MM.1S (cell line): Measurements from ENCODE around the gene TMEM259.

ENCODE experiments used
- DNase-seq: peaks from one replicate; pipeline ENCODE4 v3.0.0-alpha.2; 2015
- H2AFZ ChIP-seq: fragments of 300-600 bp; sonication (generic); 2 replicates; pipeline ENCODE4 v1.6.0; 2016; ENCODE audit warnings: antibody characterized with exemption, low read length
- H3F3A ChIP-seq: fragments of 300-600 bp; sonication (generic); 2 replicates; pipeline ENCODE4 v1.6.1; 2016; ENCODE audit warnings: mild to moderate bottlenecking, antibody characterized with exemption, low read length, moderate library complexity, mixed read lengths; ENCODE audit not compliant: insufficient read depth
- H3K27ac ChIP-seq: fragments of 300-600 bp; sonication (generic); 2 replicates; pipeline ENCODE4 v1.5.1; 2016; ENCODE audit warnings: mild to moderate bottlenecking, low read length
- H3K27me3 ChIP-seq: fragments of 300-600 bp; sonication (generic); replicated peaks from 2 replicates; pipeline ENCODE4 v1.6.0; 2016; ENCODE audit warnings: low read length; ENCODE audit not compliant: insufficient read depth
- H3K36me3 ChIP-seq: fragments of 300-600 bp; sonication (generic); replicated peaks from 2 replicates; pipeline ENCODE4 v1.6.1; 2016; ENCODE audit warnings: mild to moderate bottlenecking, low read length, mixed read lengths; ENCODE audit not compliant: insufficient read depth
- H3K4me1 ChIP-seq: fragments of 300-600 bp; sonication (generic); 2 replicates; pipeline ENCODE4 v1.6.1; 2016; ENCODE audit warnings: low read length, mixed read lengths
- H3K4me2 ChIP-seq: fragments of 300-600 bp; sonication (generic); 2 replicates; pipeline ENCODE4 v1.6.0; 2016; ENCODE audit warnings: low read depth, low read length
- H3K4me3 ChIP-seq: fragments of 300-600 bp; sonication (generic); 2 replicates; pipeline ENCODE4 v1.5.1; 2016; ENCODE audit warnings: low read length, mixed read lengths
- H3K79me2 ChIP-seq: fragments of 300-600 bp; sonication (generic); 2 replicates; pipeline ENCODE4 v1.6.1; 2016; ENCODE audit warnings: mixed run types, low read length, mixed read lengths
- H3K9ac ChIP-seq: fragments of 300-600 bp; sonication (generic); 2 replicates; pipeline ENCODE4 v1.6.1; 2016; ENCODE audit warnings: low read length, mixed read lengths
- H3K9me2 ChIP-seq: fragments of 300-600 bp; sonication (generic); replicated peaks from 2 replicates; pipeline ENCODE4 v1.6.1; 2016; ENCODE audit warnings: mild to moderate bottlenecking, low read length, mixed read lengths; ENCODE audit not compliant: insufficient read depth
- H3K9me3 ChIP-seq: fragments of 300-600 bp; sonication (generic); replicated peaks from 2 replicates; pipeline ENCODE4 v1.6.1; 2016; ENCODE audit warnings: mild to moderate bottlenecking, low read length, mixed read lengths; ENCODE audit not compliant: insufficient read depth
- H4K20me1 ChIP-seq: fragments of 300-600 bp; sonication (generic); 2 replicates; pipeline ENCODE4 v1.6.1; 2016; ENCODE audit warnings: mild to moderate bottlenecking, low read length, moderate library complexity, mixed read lengths; ENCODE audit not compliant: insufficient read depth
- EZH2 ChIP-seq: fragments of 300-600 bp; sonication (generic); optimal IDR thresholded peaks from 2 replicates; pipeline ENCODE3; 2017; ENCODE audit warnings: low read depth, mild to moderate bottlenecking, antibody characterized with exemption, low read length, mixed read lengths
- EZH2phosphoT487 ChIP-seq: fragments of 300-600 bp; sonication (generic); IDR thresholded peaks from 2 replicates; pipeline ENCODE4 v1.6.1; 2018; ENCODE audit warnings: antibody characterized with exemption, low read length
- TF ChIP-seq, protein P1 (sequence below): fragments of 300-600 bp; sonication (generic); IDR thresholded peaks from 2 replicates; pipeline ENCODE4 v1.5.1; 2016; ENCODE audit warnings: antibody characterized with exemption, low read length, mixed read lengths

TMEM259 gene

DNA sequence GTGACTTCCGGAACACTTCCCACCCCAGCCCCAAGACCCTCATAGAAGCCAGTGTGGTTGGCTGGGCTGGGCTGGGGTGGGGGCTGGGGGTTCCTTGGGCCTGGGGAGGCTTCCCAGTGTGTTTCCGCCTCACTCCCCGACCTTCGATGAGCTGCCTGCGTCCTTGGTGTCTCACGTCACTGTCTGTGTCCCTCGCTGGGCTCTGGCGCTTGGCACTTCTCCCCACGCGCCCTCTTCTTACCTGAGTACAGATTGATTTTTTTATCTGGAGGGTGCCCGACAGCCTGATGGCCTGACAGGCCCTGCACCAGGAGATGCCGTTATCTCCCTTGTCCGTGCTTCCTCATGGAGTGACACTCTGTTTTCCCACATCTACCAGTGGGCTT is 28.3 kb downstream of the TMEM259 start:
- Histone ChIP-seq H3K9ac (no peak overlapping the region), H3K36me3 (0 out of 2 replicates have a peak, but pooled peaks cover 5% of the 10 kb centered on the region), H3K4me2 (no peak overlapping the region), H3K9me3 (no peaks in the 10 kb centered on the region), H3F3A (peaks cover 7% of the 10 kb centered on the region; the same call in 1 of the 2 replicates), H3K9me2 (no peaks in the 10 kb centered on the region), H2AFZ (no peak overlapping the region), H3K27me3 (peaks cover 2% of the 10 kb centered on the region), H3K4me1 (peaks cover 5% of the 10 kb centered on the region), H3K27ac (no peak overlapping the region), H3K4me3 (no peak overlapping the region), H3K79me2 (no peaks in the 10 kb centered on the region), H4K20me1 (no peaks in the 10 kb centered on the region)
- no peak for DNase-seq
- TF ChIP-seq EZH2, result no peak

DNA sequence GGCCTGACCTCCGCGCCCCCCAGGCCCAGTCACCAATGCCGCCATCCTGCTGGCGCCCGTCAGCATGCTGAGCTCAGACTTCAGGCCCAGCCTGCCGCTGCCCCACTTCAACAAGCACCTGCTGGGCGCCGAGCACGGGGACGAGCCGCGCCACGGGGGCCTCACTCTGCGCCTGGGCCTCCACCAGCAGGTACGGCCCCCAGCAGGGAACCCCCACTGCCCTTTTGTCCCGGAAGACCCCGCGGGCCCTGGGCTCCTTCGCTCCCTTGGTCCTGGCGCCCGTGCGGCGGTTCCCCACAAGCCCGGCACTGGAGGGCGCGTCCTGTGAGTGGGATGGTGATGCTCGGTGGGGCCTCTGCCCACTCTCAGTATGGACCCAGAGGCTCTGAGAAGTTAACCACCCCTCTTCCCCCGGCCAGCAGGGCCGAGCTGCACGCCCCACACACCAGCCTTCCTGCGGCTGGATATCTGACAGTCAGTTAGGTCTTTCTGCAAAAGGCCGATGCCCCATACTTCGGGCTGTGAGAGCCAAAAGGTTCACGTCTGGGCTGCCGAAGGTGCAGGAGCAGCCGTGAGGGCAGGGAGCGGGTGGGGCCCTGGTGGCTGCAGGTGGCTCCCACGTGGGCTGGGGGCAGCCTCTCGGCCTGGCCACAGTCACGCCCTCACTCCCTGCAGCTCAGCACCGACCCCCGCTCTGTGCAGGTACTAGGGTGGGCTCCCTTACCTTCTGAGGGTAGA is 28.8 kb downstream of the TMEM259 start:
- Histone ChIP-seq H3K27ac (no peak overlapping the region), H4K20me1 (no peaks in the 10 kb centered on the region), H3K4me3 (no peak overlapping the region), H3K4me2 (no peak overlapping the region), H3K27me3 (no peaks in the 10 kb centered on the region; the same call in 1 of the 2 replicates), H3K9me3 (no peaks in the 10 kb centered on the region), H2AFZ (no peak overlapping the region), H3K79me2 (no peaks in the 10 kb centered on the region), H3K9ac (no peak overlapping the region), H3K36me3 (0 out of 2 replicates have a peak, but pooled peaks cover 5% of the 10 kb centered on the region), H3K4me1 (peaks cover 5% of the 10 kb centered on the region), H3K9me2 (no peaks in the 10 kb centered on the region), H3F3A (peaks cover 7% of the 10 kb centered on the region; the same call in 1 of the 2 replicates)
- TF ChIP-seq EZH2phosphoT487, result no peak
- no peak for TF ChIP-seq EZH2
- TF ChIP-seq, protein P1, sequence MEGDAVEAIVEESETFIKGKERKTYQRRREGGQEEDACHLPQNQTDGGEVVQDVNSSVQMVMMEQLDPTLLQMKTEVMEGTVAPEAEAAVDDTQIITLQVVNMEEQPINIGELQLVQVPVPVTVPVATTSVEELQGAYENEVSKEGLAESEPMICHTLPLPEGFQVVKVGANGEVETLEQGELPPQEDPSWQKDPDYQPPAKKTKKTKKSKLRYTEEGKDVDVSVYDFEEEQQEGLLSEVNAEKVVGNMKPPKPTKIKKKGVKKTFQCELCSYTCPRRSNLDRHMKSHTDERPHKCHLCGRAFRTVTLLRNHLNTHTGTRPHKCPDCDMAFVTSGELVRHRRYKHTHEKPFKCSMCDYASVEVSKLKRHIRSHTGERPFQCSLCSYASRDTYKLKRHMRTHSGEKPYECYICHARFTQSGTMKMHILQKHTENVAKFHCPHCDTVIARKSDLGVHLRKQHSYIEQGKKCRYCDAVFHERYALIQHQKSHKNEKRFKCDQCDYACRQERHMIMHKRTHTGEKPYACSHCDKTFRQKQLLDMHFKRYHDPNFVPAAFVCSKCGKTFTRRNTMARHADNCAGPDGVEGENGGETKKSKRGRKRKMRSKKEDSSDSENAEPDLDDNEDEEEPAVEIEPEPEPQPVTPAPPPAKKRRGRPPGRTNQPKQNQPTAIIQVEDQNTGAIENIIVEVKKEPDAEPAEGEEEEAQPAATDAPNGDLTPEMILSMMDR, result no peak
- peak; percentile 18 for DNase-seq

DNA sequence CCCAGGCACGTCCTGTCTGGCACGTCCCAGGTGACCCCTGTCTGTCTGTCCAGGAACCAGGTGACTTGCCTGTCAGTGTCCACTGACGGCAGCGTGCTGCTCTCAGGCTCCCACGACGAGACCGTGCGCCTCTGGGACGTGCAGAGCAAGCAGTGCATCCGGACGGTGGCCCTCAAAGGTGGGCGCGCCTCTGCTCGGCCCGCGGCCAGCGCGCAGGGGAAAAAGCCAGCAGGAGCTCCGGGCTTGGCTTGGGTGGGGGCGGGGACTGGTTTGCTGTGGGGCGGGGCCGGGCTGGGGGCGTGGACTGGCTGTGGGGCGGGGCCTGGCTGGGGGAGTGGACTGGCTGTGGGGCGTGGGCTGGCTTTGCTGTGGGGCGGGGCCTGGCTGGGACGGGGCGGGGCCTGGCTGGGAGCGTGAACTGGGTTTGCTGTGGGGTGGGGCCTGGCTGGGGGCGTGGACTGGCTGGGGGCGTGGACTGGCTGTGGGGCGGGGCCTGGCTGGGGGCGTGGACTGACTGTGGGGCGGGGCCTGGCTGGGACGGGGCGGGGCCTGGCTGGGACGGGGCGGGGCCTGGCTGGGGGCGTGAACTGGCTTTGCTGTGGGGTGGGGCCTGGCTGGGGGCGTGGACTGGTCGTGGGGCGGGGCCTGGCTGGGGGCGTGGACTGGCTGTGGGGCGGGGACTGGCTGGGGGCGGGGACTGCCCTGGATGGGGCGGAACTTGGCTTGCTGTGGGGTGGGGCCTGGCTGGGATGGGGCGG is 29.6 kb downstream of the TMEM259 start:
- Histone ChIP-seq H3K4me3 (no peak overlapping the region), H3K9ac (no peak overlapping the region), H4K20me1 (no peaks in the 10 kb centered on the region), H3K27me3 (no peaks in the 10 kb centered on the region), H3F3A (0 out of 2 replicates have a peak, but pooled peaks cover 4% of the 10 kb centered on the region), H3K9me3 (no peaks in the 10 kb centered on the region), H3K4me1 (peaks cover 5% of the 10 kb centered on the region), H2AFZ (no peak overlapping the region), H3K79me2 (no peaks in the 10 kb centered on the region), H3K27ac (no peak overlapping the region), H3K4me2 (no peak overlapping the region), H3K36me3 (0 out of 2 replicates have a peak, but pooled peaks cover 5% of the 10 kb centered on the region), H3K9me2 (no peaks in the 10 kb centered on the region)
- TF ChIP-seq, protein P1, result no peak
- TF ChIP-seq EZH2 (no peak), EZH2phosphoT487 (no peak)
- DNase-seq, result no peak
